Epithelial cell of prostate (primary cell): ENCODE results near the gene CEP44.
"Not testable (repeated sequence)": the region's sequence is repeated elsewhere in the genome, so short reads cannot be mapped to it uniquely, and the experiment has no call there.

Experiments
- DNase-seq: peaks from one replicate; pipeline ENCODE4 v3.0.0-alpha.2; 2011; ENCODE audit warnings: low read depth, low spot score
- H3K27ac ChIP-seq: fragments of 450-650 bp; 2 replicates; pipeline ENCODE4 v1.5.1; 2017; ENCODE audit warnings: mild to moderate bottlenecking

CEP44 gene

GRCh38 chr4:174380206-174380605, 96.5 kb downstream of the CEP44 start:
- H3K27ac ChIP-seq, result peak overlapping the region; percentile 37
- DNase-seq, result not testable (repeated sequence)

GRCh38 chr4:174380699-174381439, 97.2 kb downstream of the CEP44 start:
- no peak for DNase-seq
- peak overlapping the region; percentile 37 for H3K27ac ChIP-seq

GRCh38 chr4:174381440-174381800, 97.7 kb downstream of the CEP44 start:
- no peak for DNase-seq
- no peak overlapping the region for H3K27ac ChIP-seq
